Measurements from ENCODE around the gene SLC26A1.
"Not testable (repeated sequence)": the region's sequence is repeated elsewhere in the genome, so short reads cannot be mapped to it uniquely, and the experiment has no call there.

The SLC26A1 gene

DNA sequence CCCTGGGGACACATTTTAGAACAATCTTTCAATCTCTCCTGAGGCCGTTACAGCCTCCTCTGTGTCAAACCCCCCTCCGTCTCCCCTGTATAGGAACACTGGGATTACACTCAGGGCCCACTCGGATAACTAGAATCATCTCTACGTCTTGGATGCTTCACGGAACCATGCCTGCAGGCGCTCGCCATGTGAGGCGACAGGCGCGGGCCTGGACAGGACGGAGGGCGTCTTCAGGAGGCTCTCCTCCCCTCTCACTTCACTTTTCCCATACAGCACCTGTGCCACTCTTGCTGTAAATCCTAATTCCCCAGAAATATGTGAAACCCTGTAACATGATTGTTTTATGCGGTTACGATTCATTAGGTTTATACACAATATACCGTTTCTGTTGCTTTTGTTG is 10.4 kb downstream of the SLC26A1 start:
- DNase-seq (ENCODE audit: low spot score) = no peak

DNA sequence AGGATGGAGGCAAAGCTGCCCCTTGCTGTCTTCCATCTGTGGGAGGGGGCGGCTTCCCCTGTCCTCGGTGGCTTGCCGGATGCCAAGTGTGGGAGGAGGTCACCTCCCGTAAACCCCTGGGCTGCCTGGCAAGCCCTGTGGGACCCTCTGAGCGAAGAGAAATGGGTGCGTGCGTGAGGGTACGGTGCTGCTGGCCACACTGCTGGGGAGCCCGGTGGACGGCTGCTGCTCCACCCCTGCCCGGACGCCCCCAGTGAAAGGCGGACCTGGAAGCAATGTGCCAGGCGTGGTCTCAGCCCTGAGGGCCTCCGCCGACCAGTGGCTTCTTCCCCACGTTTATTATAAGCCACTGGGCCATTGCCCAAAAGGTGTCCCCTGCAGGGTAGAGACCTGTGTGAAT is 10.9 kb downstream of the SLC26A1 start:
- DNase-seq (ENCODE audit: low spot score) = no peak

GRCh38 chr4:978957-979701 is 14.1 kb downstream of the SLC26A1 start:
- DNase-seq (ENCODE audit: low spot score) = peak; percentile 92

DNA sequence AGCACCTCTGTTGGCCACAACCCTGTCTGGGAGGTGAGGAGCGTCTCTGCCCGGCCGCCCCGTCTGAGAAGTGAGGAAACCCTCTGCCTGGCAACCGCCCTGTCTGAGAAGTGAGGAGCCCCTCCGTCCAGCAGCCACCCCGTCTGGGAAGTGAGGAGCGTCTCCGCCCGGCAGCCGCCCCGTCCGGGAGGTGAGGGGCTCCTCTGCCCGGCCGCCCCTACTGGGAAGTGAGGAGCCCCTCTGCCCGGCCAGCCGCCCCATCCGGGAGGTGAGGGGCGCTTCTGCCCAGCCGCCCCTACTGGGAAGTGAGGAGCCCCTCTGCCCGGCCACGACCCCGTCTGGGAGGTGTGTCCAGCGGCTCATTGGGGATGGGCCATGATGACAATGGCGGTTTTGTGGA is 17.2 kb downstream of the SLC26A1 start:
- DNase-seq (ENCODE audit: low spot score) = not testable (repeated sequence)

GRCh38 chr4:974668-975067 is 18.5 kb downstream of the SLC26A1 start:
- no peak for DNase-seq (ENCODE audit: low spot score)

DNA sequence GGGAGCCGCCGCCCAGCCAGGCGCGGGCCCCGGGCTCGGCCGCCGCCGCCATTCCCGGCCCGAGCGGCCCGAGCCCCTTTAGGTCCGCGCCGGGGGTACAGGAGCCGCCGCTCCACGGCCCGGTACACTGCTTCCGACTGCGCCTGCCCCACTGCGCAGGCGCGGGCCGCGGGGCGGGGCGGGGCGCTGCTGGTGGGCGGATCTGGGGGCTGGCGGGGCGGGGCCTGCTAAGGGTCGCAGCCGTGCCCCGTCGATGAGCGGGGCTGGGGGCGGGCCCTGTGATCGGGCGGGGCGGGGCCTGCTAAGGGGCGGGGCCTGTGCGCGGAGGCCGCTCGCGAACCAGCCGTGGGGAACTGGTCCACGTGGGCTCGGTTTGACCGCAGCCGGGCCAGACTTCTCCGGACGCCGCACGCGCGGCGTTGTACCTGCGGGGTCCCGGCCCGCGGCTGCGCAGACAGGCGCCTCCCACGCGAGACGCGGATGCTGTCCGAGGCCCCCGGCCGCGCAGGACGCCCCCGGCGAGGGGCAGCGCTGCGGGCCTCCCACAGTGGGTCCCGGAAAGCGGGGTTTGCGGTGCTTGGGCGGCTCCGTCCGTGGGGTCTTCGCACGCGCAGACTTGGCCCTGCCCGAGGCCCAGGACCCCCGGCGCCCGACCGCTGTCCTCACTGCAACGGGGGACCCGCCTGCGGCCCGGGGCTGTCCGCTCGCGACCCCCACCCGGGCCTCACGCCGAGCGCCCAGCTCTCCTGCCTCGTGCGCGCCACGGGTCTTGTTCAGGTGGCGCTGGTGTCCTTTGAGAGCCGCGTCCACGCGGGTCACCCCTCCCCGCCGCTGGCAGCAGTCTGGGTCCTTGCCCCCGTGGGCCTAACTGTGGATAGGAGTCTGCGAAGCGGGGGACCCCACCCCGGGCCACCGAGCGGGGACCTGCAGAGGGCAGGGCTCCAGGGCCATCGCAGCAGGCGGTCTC is 19.5 kb downstream of the SLC26A1 start, which contains the start of gene DGKQ:
DGKQ (minus strand) TSS at position 139 of the 967 bp plus-strand sequence; CDS start at position 52, 87 bp downstream.
- DNase-seq (ENCODE audit: low spot score) = peak; percentile 98

- DNase-seq (ENCODE audit: low spot score) = peak; percentile 85
Observed at GRCh38 chr4:972651-973424, 20.4 kb downstream of the SLC26A1 start.

- no peak for DNase-seq (ENCODE audit: low spot score)
Observed at GRCh38 chr4:971666-972500, 21.3 kb downstream of the SLC26A1 start.

DNA sequence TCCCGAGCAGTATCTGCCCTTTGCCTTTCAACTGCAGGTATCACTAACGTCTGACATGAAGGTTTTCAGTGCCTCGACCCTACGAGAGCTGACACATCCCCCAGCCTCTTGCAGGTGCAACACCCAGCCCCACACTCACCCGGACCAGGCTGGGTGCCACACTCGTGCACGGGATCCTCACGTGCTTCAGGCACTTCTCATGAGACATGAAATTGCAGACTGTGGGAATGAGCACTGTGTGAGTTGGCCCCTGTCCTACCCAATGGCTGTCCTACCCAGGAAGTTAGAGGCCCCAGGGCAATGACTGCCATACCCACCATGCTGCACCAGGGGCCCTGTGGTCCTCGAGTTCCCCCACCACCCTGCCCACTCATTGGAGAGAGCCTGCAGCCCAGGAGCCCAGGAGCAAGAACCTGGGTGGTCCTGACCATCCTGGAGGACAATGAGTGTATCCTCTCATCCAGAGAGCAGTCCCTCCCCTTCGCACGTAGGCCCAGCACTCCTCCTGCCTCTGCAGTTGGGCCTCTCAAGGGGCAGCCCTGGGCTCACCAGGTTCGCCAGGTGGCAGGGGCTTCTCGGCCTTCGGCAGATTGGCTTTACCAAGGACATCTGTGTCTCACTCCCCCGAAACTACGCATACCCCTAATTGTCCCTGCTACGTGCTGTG is 22.2 kb downstream of the SLC26A1 start:
- DNase-seq (ENCODE audit: low spot score) = no peak

DNA sequence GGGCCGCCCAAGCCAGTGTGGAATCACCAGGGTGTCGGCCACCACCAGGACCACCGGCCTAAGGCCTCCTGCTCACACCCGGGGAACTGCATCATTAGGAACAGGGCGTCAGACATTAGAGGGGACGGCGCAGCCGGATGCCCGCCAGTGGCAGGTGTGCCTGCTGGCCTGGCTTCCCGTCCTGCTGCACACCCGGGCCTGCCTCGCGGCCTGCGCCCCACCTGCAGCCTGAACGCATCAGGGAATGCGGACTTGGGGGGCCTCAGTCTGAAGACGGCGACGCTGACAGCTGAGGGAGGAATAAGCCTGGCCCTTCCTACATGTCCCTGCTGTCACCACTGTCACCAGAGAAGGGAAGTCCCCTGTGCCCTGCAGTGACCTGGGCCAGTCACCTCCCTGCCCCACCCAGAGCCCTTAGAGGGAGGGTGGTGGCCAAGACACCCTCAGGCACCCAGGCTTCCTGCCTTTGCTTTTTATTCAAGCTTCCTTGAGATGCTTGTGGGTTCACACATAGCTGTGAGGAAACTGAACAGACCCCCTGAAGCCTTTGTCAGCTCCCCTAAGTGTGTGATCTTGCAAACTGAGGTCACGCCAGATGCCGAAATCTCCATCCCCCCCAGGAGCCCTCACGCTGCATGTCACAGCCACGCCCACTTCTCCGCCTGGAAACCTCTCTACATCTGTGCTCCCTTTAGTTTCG is 23.0 kb downstream of the SLC26A1 start:
- DNase-seq (ENCODE audit: low spot score) = no peak

DNA sequence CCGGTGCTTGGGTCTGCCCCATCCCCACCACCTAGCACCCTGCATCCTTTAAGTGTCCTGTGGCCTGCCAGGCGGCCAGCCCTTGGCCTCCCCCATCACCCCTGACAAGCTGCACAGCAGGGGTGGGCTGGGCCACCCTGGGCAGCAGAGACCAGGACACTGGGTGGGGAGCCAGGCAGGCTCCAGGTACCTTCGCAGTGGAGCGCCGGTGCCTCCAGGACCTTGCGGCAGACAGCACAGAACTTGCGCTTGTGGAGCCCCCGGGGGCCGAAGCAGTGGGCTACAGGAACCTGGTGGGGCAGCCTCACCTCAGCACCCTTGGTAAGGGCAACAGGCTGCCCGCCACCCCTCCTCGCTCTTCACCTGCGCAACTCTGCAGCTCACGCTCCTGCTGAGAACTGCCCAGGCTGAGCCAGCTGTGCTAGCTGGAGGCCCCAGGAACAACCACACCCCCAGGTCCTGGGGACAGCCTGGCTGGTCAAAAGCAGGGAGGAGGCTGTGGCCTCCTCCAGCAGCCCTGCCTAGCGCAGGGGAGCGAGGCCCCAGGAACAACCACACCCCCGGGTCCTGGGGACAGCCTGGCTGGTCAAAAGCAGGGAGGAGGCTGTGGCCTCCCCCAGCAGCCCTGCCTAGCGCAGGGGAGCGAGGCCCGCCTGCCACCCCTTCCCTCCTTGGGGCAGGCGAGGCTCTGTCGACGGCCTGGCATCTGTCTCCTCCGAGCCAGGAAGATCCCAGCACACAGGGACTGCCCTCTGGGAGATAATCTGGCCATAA is 24.4 kb downstream of the SLC26A1 start:
- DNase-seq (ENCODE audit: low spot score) = no peak

- no peak for DNase-seq (ENCODE audit: low spot score)
Observed at GRCh38 chr4:968221-968620, 25.0 kb downstream of the SLC26A1 start.

GRCh38 chr4:967113-968104 is 25.8 kb downstream of the SLC26A1 start:
- no peak for DNase-seq (ENCODE audit: low spot score)

- DNase-seq (ENCODE audit: low spot score) = no peak
Observed at GRCh38 chr4:966266-967112, 26.7 kb downstream of the SLC26A1 start.

DNA sequence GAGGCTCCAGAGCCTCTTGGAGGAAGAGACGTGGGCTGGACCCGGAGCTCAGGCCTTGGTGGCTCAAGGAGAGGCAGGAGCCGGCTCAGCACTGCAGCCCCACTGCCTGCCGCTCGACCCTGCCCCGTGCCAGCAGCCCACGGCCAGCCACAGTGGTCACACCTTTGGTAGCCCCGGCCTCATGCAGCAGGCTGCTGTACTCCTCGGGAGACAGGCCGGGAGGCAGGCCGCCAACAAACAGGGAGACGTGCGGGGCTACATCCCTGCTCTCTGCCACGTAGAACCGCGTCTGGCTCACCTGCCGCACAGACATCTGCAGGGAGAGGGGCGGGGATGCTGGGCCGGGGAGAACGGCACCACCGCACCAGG is 27.5 kb downstream of the SLC26A1 start:
- no peak for DNase-seq (ENCODE audit: low spot score)

DNA sequence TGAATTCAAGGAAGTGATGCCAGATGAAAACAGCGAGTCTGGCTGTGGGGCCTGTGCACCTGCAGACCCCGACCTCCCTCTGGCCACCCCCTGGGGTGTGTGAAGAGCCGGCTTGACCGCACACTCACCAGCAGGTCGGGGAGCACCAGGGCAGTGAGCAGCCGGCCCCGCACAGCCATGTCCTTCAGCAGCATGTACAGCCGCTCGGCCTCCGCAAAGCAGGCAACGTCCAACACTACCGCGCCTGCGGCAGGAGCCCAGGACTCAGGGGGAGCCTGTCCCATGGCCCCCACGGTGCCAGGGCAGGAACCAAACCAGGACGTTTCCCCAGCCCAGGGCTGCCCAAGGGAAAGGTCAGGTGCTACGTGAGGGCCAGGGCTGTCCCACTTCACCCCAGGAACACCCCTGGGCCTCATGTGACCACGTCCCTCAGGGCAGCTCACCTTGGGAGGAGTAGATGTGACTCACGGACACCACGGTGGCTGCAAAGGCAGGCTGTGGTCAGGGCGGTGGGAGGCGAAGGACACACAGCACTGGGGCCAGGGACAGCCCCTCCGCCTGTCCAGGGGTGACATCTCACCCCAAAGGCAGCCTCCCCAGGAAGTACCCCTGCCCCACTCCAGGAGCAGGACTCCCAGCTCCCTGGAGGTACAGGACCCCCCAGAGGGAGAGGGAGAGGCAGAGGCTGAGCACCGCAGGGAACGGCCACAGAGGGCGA is 28.0 kb downstream of the SLC26A1 start:
- DNase-seq (ENCODE audit: low spot score) = no peak
